Left renal cortex interstitium (tissue), 4 donors: ENCODE data around the gene KCTD12. TPM values are rescaled to one million over a fixed set of nuclear protein-coding genes. Genes with fewer than 3 reads are reported as not detected.

Experiments
- DNase-seq, 4 donors: peaks; one replicate each; pipeline ENCODE4 v3.0.0-alpha.2; 2013; ENCODE audit warnings: low read depth in 4 of 4, low spot score in 2 of 4, missing footprints in 1 of 4
- polyA plus RNA-seq, 4 donors: library from polyadenylated mRNA; unstranded; fragments of 120-200 nt; gene quantifications; one replicate each; pipeline ENCODE4 v1.2.1, GENCODE V29; 2013; ENCODE audit not compliant: insufficient read length in 4 of 4

The KCTD12 gene
- polyA plus RNA-seq, 4 donors, result 84.2 to 108 (median 87.6) TPM

- DNase-seq, result no peak
These were observed 3.0 kb upstream of the KCTD12 start for GRCh38 chr13:76889254-76889653.

- DNase-seq, result no peak
These were observed 2.2 kb upstream of the KCTD12 start for GRCh38 chr13:76888421-76888820.

- peak in 1 of 4 donors; percentile 27 for DNase-seq
These were observed 915 bp upstream of the KCTD12 start for GRCh38 chr13:76887076-76887563.

GRCh38 chr13:76886005-76886291 is 257 bp downstream of the KCTD12 start:
- DNase-seq, result no peak

GRCh38 chr13:76885203-76886004 is 801 bp downstream of the KCTD12 start:
- peak; percentile 48 to 73 (median 60) for DNase-seq

- no peak for DNase-seq
These were observed 1.4 kb downstream of the KCTD12 start for GRCh38 chr13:76884907-76885202.

GRCh38 chr13:76884186-76884906 is 1.9 kb downstream of the KCTD12 start:
- DNase-seq, result peak in 1 of 4 donors; percentile 19

- no peak for DNase-seq
These were observed 3.0 kb downstream of the KCTD12 start for GRCh38 chr13:76883236-76883635.

- no peak for DNase-seq
These were observed 3.8 kb downstream of the KCTD12 start for GRCh38 chr13:76882431-76882830.

- DNase-seq, result no peak
These were observed 6.3 kb downstream of the KCTD12 start for GRCh38 chr13:76879883-76880270.

- DNase-seq, result no peak
These were observed 6.9 kb downstream of the KCTD12 start for GRCh38 chr13:76879203-76879882.

- no peak for DNase-seq
These were observed 8.2 kb downstream of the KCTD12 start for GRCh38 chr13:76878043-76878442.

GRCh38 chr13:76875271-76875815 is 10.9 kb downstream of the KCTD12 start:
- DNase-seq, result no peak

- DNase-seq, result no peak
These were observed 11.7 kb downstream of the KCTD12 start for GRCh38 chr13:76874479-76874878.

GRCh38 chr13:76873445-76873844 is 12.8 kb downstream of the KCTD12 start:
- DNase-seq, result no peak

- DNase-seq, result no peak
These were observed 13.5 kb downstream of the KCTD12 start for GRCh38 chr13:76872675-76873074.

- no peak for DNase-seq
These were observed 14.8 kb downstream of the KCTD12 start for GRCh38 chr13:76871432-76871831.

- DNase-seq, result no peak
These were observed 17.8 kb downstream of the KCTD12 start for GRCh38 chr13:76868371-76868770.

GRCh38 chr13:76865996-76866503 is 20.2 kb downstream of the KCTD12 start:
- DNase-seq, result no peak

- no peak for DNase-seq
These were observed 21.1 kb downstream of the KCTD12 start for GRCh38 chr13:76865109-76865508.

- DNase-seq, result no peak
These were observed 21.9 kb downstream of the KCTD12 start for GRCh38 chr13:76864259-76864658.
